Vagina (tissue), 2 donors: ENCODE results near the gene MORF4L1. TPM values are rescaled to one million over a fixed set of nuclear protein-coding genes. Genes with fewer than 3 reads are reported as not detected.
"Not testable (repeated sequence)": the region's sequence is repeated elsewhere in the genome, so short reads cannot be mapped to it uniquely, and the experiment has no call there.

Experiments
- DNase-seq, 2 donors: peaks; one replicate each; pipeline ENCODE4 v3.0.0-alpha.2; 2017; ENCODE audit errors: extremely low spot score in 2 of 2
- H3K27ac ChIP-seq: fragments of 200-600 bp; sonication (generic); one replicate; pipeline ENCODE4 v1.5.1; 2019
- H3K27me3 ChIP-seq: fragments of 200-600 bp; sonication (generic); one replicate; pipeline ENCODE4 v1.5.1; 2019
- H3K36me3 ChIP-seq, 2 donors: fragments of 200-600 bp; sonication (generic); one replicate each; pipeline ENCODE4 v1.5.1; 2017 to 2019
- H3K4me1 ChIP-seq: fragments of 200-600 bp; sonication (generic); one replicate; pipeline ENCODE4 v1.5.1; 2019
- H3K4me3 ChIP-seq, 2 donors: fragments of 200-600 bp; sonication (generic); 1 replicate in 1 of 2; 2 replicates in 1 of 2; pipeline ENCODE4 v1.5.1; 2016 to 2019
- H3K9me3 ChIP-seq: fragments of 200-600 bp; sonication (generic); one replicate; pipeline ENCODE4 v1.5.1; 2019
- CTCF ChIP-seq, 3 experiments: fragments of 450-650 bp in 2 of 3; fragments of 200-600 bp in 1 of 3; sonication (generic) in 1 of 3; IDR thresholded peaks; one replicate each; pipeline ENCODE4 v1.5.1; 2017 to 2019; ENCODE audit warnings: antibody characterized with exemption in 3 of 3, mild to moderate bottlenecking in 2 of 3, moderate library complexity in 2 of 3
- POLR2A ChIP-seq, 2 donors: fragments of 450-650 bp; IDR thresholded peaks; one replicate each; pipeline ENCODE4 v1.6.1; 2017; ENCODE audit warnings: antibody characterized with exemption in 2 of 2, mild to moderate bottlenecking in 2 of 2, moderate library complexity in 2 of 2
- POLR2AphosphoS5 ChIP-seq, 2 donors: sonication (generic); formaldehyde crosslinking; IDR thresholded peaks; one replicate each; pipeline ENCODE4 v1.9.0; 2017; ENCODE audit warnings: antibody characterized with exemption in 2 of 2, mild to moderate bottlenecking in 2 of 2, low read depth in 1 of 2; ENCODE audit not compliant: insufficient read depth in 1 of 2
- intact Hi-C: fragments of 100-400 bp; cut with DNase I; formaldehyde crosslinking; loops from one replicate; pipeline ENCODE4 v1.15.1; 2023
- total RNA-seq: library from RNA; depleted of rRNA; stranded (reverse); fragments of >200 nt; gene quantifications from one replicate; pipeline ENCODE4 v1.2.3, GENCODE V29; 2016

Gene MORF4L1
- total RNA-seq, 1 donor from 2014 or later = 170 TPM

GRCh38 chr15:78840661-78841375, 31.9 kb upstream of the MORF4L1 start:
- TF ChIP-seq CTCF (IDR thresholded peaks at IDR 0.05) (no peak), POLR2AphosphoS5 (IDR thresholded peaks at IDR 0.05; ENCODE audit: insufficient read depth in 1 of 2, low read depth in 1 of 2) (no peak), POLR2A (IDR thresholded peaks at IDR 0.05) (no peak)
- H3K9me3 ChIP-seq = no peaks in the 10 kb centered on the region
- H3K27me3 ChIP-seq = no peaks in the 10 kb centered on the region
- H3K36me3 ChIP-seq = no peaks in the 10 kb centered on the region
- H3K4me1 ChIP-seq = peaks cover 5% of the 10 kb centered on the region
- no peak for DNase-seq
- intact Hi-C loops = no loop called here
- H3K4me3 ChIP-seq = no peak overlapping the region
- no peak overlapping the region for H3K27ac ChIP-seq

GRCh38 chr15:78841376-78841706, 31.3 kb upstream of the MORF4L1 start:
- Histone ChIP-seq H3K4me3 (no peak overlapping the region), H3K36me3 (no peaks in the 10 kb centered on the region), H3K27me3 (no peaks in the 10 kb centered on the region), H3K4me1 (peaks cover 5% of the 10 kb centered on the region), H3K9me3 (no peaks in the 10 kb centered on the region), H3K27ac (no peak overlapping the region)
- no peak for TF ChIP-seq CTCF (IDR thresholded peaks at IDR 0.05)
- no peak for TF ChIP-seq POLR2AphosphoS5 (IDR thresholded peaks at IDR 0.05; ENCODE audit: insufficient read depth in 1 of 2, low read depth in 1 of 2)
- TF ChIP-seq POLR2A (IDR thresholded peaks at IDR 0.05) = no peak
- DNase-seq = no peak
- intact Hi-C loops = no loop called here

GRCh38 chr15:78841891-78842290, 30.8 kb upstream of the MORF4L1 start:
- Histone ChIP-seq H3K36me3 (no peaks in the 10 kb centered on the region), H3K4me1 (peaks cover 5% of the 10 kb centered on the region), H3K9me3 (no peaks in the 10 kb centered on the region), H3K27ac (no peak overlapping the region), H3K4me3 (no peak overlapping the region), H3K27me3 (no peaks in the 10 kb centered on the region)
- TF ChIP-seq POLR2AphosphoS5 (IDR thresholded peaks at IDR 0.05; ENCODE audit: insufficient read depth in 1 of 2, low read depth in 1 of 2) (no peak), POLR2A (IDR thresholded peaks at IDR 0.05) (no peak), CTCF (IDR thresholded peaks at IDR 0.05) (no peak)
- no peak for DNase-seq
- intact Hi-C loops = no loop called here

GRCh38 chr15:78842519-78842918, 30.2 kb upstream of the MORF4L1 start:
- no peak overlapping the region for H3K27ac ChIP-seq
- DNase-seq = no peak
- intact Hi-C loops = no loop called here
- H3K36me3 ChIP-seq = no peaks in the 10 kb centered on the region
- TF ChIP-seq POLR2AphosphoS5 (IDR thresholded peaks at IDR 0.05; ENCODE audit: insufficient read depth in 1 of 2, low read depth in 1 of 2) = no peak
- no peak for TF ChIP-seq CTCF (IDR thresholded peaks at IDR 0.05)
- no peak for TF ChIP-seq POLR2A (IDR thresholded peaks at IDR 0.05)
- H3K9me3 ChIP-seq = no peaks in the 10 kb centered on the region
- no peaks in the 10 kb centered on the region for H3K27me3 ChIP-seq
- H3K4me1 ChIP-seq = peaks cover 5% of the 10 kb centered on the region
- no peak overlapping the region for H3K4me3 ChIP-seq

- intact Hi-C loops, DNase-seq, H3K27me3 ChIP-seq, H3K4me1 ChIP-seq, H3K27ac ChIP-seq, H3K9me3 ChIP-seq, H3K4me3 ChIP-seq, H3K36me3 ChIP-seq: not testable (repeated sequence)
Observed at GRCh38 chr15:78846906-78847305, 25.8 kb upstream of the MORF4L1 start.

- H3K9me3 ChIP-seq, H3K4me3 ChIP-seq, H3K36me3 ChIP-seq, DNase-seq, H3K27ac ChIP-seq, H3K4me1 ChIP-seq, intact Hi-C loops, H3K27me3 ChIP-seq: not testable (repeated sequence)
Observed at GRCh38 chr15:78847387-78847906, 25.2 kb upstream of the MORF4L1 start.
